Subcutaneous abdominal adipose tissue (tissue), 5 donors: ENCODE measurements around the gene CPA1.

Source experiments
- H3K27ac ChIP-seq: one replicate; pipeline ENCODE4 v1.7.0; 2013; ENCODE audit warnings: low read depth, mild to moderate bottlenecking, inconsistent platforms, low read length, moderate library complexity
- H3K27me3 ChIP-seq, 5 donors: one replicate each; pipeline ENCODE4 v1.7.0; 2013; ENCODE audit warnings: low read length in 5 of 5, inconsistent platforms in 1 of 5; ENCODE audit not compliant: control insufficient read depth in 5 of 5, insufficient read depth in 4 of 5
- H3K36me3 ChIP-seq, 5 donors: one replicate each; pipeline ENCODE4 v1.7.0; 2013; ENCODE audit warnings: low read length in 5 of 5; ENCODE audit not compliant: control insufficient read depth in 5 of 5, insufficient read depth in 5 of 5
- H3K4me1 ChIP-seq, 5 donors: one replicate each; pipeline ENCODE4 v1.7.0; 2013; ENCODE audit warnings: low read length in 5 of 5, mild to moderate bottlenecking in 3 of 5, moderate library complexity in 1 of 5; ENCODE audit not compliant: control insufficient read depth in 5 of 5, insufficient read depth in 5 of 5
- H3K4me3 ChIP-seq, 5 donors: one replicate each; pipeline ENCODE4 v1.7.0; 2013; ENCODE audit warnings: low read length in 5 of 5, low read depth in 1 of 5
- H3K9ac ChIP-seq, 5 donors: one replicate each; pipeline ENCODE4 v1.7.0; 2013; ENCODE audit warnings: low read length in 5 of 5, mild to moderate bottlenecking in 4 of 5, moderate library complexity in 3 of 5
- H3K9me3 ChIP-seq, 5 donors: one replicate each; pipeline ENCODE4 v1.7.0; 2013; ENCODE audit warnings: low read length in 5 of 5; ENCODE audit not compliant: control insufficient read depth in 5 of 5
- donor health status: healthy.
- donor health status: healthy.
- donor health status: healthy.
- donor health status: healthy.
- donor health status: healthy.

CPA1 gene

GRCh38 chr7:130435311-130435854 lies 55.1 kb downstream of the CPA1 start:
- no peak overlapping the region for H3K4me3 ChIP-seq
- H3K27ac ChIP-seq: no peak overlapping the region
- H3K9ac ChIP-seq: no peak overlapping the region
- H3K27me3 ChIP-seq: no peaks in the 10 kb centered on the region
- no peaks in the 10 kb centered on the region for H3K9me3 ChIP-seq
- peaks cover 2 to 29% (median 23%) of the 10 kb centered on the region in 5 donors for H3K4me1 ChIP-seq
- no peaks in the 10 kb centered on the region for H3K36me3 ChIP-seq

- Histone ChIP-seq H3K36me3 (no peaks in the 10 kb centered on the region), H3K9ac (no peak overlapping the region), H3K4me3 (no peak overlapping the region), H3K27ac (no peak overlapping the region), H3K27me3 (no peaks in the 10 kb centered on the region), H3K9me3 (no peaks in the 10 kb centered on the region), H3K4me1 (peaks cover 2 to 23% (median 16%) of the 10 kb centered on the region in 5 donors)
Observed at GRCh38 chr7:130436253-130436652, 56.0 kb downstream of the CPA1 start.
